Measurements from ENCODE around the gene EFR3B. TPM values are rescaled to one million over a fixed set of nuclear protein-coding genes. Genes with fewer than 3 reads are reported as not detected.

Gene EFR3B
- total and polyA plus RNA-seq, 2 of the 13 experiments (the other 11 are each of a cell fraction or from before 2014, with no cell fraction given), result 0.42 TPM

DNA sequence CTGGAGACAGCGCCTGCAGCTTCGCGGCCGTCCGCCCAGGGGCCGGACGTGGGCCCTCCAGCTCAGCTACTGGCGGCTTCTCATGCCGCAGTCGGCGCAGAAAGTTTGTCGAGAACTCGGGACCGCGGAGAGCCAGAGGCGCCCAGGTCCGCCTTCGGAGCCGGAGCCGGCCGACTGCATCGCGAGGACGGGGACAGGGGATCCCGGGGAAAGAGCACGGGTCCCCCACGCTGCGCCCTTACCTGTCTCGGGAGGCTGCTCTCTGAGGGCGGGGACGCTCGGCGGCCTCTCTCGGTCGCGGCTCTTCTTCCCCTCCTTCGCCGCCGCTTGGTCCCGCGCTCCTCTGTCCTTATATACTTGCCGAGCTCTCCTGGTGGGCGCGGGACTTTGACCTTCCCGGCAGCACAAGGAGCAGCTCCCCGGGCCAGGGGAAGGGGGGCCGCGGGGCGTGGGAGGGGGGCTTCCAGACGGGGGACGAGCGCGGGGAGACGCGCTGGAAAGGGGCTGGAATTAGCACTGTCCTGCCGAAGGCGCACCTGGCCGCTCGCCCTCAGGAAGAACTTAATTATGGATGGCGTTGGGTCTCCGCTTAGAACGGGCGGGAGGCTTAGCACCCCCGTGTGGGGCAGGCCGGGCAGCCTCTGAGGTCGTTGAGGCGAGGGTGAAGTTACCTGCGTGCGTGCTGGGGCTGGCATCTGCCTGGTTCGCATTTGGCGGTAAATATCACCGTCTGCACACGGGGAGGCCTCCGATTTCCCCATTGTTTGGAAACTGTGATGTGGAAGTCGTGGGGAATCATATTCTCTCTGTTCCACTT is 126.6 kb downstream of the EFR3B start, which contains the start of gene POMC:
Gene POMC, minus strand, starts transcription at position 325 of the 817 bp plus-strand sequence. CDS start 3,808 bp downstream, outside the sequence.
- 5% methylated on average over 31 of the region's 75 CpGs for WGBS (ENCODE audit: low lambda C conversion rate)
- DNase-seq (ENCODE audit: low spot score) (no peak), FAIRE-seq (no peak), ATAC-seq (peak; percentile 78)
- Histone ChIP-seq H3K9me3 (ENCODE audit: low read length) (no peaks in the 10 kb centered on the region), H3K27ac (ENCODE audit: extremely low read length, insufficient read depth, low read length) (no peak within 1 kb of the TSS), H3K36me3 (replicated peaks in 1 of 2; ENCODE audit: control insufficient read depth in 1 of 2, insufficient read depth in 2 of 2, low read length in 2 of 2) (no peaks in the 10 kb centered on the region), H3K9ac (ENCODE audit: insufficient read depth, low read depth, low read length) (no peak within 1 kb of the TSS), H3K4me2 (ENCODE audit: low read depth, low read length) (peak within 1 kb of the TSS; percentile 74), H2AFZ (ENCODE audit: low read length) (no peak within 1 kb of the TSS), H3K4me3 (replicated peaks in 1 of 3; ENCODE audit: insufficient read depth in 1 of 3, low read depth in 2 of 3, low read length in 3 of 3) (peak within 1 kb of the TSS; percentile 31 to 69 (median 39); a peak in 5 of 6 replicates), H4K20me1 (ENCODE audit: insufficient read depth, low read length) (no peaks in the 10 kb centered on the region), H3K4me1 (ENCODE audit: insufficient read depth, low read length) (peaks cover 14% of the 10 kb centered on the region), H3K79me2 (ENCODE audit: insufficient read depth, low read length) (no peaks in the 10 kb centered on the region), H3K27me3 (ENCODE audit: control insufficient read depth in 1 of 2, insufficient read depth in 2 of 2, low read length in 2 of 2) (peaks cover 10 to 66% of the 10 kb centered on the region in 2 experiments)
- no TSS peak for BruUV-seq (replicated peaks)
- intact Hi-C loops (cut with micrococcal nuclease; ENCODE audit: unreplicated experiment), result no loop called here
- POLR2A ChIA-PET, result no interaction called here
- in situ Hi-C loops (cut with HindIII; ENCODE audit: extremely low pct_ligation_motif_present, low pct_unique_long_range_greater_than_20kb), result no loop called here
- CTCF ChIA-PET (ENCODE audit: low intra/inter-chr PET ratio, low total read pairs), result no interaction called here
- TF ChIP-seq EZH2 (conservative IDR thresholded peaks at IDR 0.05; ENCODE audit: low read depth, low read length) (no peak), BRD4 (CRISPR knock-in tag; IDR thresholded peaks at IDR 0.05) (no peak), ZNF460 (CRISPR knock-in tag; IDR thresholded peaks at IDR 0.05; ENCODE audit: borderline replicate concordance) (no peak), KLF11 (CRISPR knock-in tag; IDR thresholded peaks at IDR 0.05) (no peak), GMEB2 (CRISPR knock-in tag; IDR thresholded peaks at IDR 0.05; ENCODE audit: low read depth) (no peak), UBTF (CRISPR knock-in tag; IDR thresholded peaks at IDR 0.05) (0 out of 2 replicates have a peak, but pooled peaks have one; percentile 43), SNRNP70 (IDR thresholded peaks at IDR 0.05; ENCODE audit: low read depth, low read length) (no peak), IKZF1 (IDR thresholded peaks at IDR 0.05) (no peak), HNRNPLL (IDR thresholded peaks at IDR 0.05; ENCODE audit: low read depth, low read length, poor library complexity, severe bottlenecking) (peak; percentile 86), ZNF251 (CRISPR knock-in tag; IDR thresholded peaks at IDR 0.05) (no peak)
- TF ChIP-seq, protein P1, sequence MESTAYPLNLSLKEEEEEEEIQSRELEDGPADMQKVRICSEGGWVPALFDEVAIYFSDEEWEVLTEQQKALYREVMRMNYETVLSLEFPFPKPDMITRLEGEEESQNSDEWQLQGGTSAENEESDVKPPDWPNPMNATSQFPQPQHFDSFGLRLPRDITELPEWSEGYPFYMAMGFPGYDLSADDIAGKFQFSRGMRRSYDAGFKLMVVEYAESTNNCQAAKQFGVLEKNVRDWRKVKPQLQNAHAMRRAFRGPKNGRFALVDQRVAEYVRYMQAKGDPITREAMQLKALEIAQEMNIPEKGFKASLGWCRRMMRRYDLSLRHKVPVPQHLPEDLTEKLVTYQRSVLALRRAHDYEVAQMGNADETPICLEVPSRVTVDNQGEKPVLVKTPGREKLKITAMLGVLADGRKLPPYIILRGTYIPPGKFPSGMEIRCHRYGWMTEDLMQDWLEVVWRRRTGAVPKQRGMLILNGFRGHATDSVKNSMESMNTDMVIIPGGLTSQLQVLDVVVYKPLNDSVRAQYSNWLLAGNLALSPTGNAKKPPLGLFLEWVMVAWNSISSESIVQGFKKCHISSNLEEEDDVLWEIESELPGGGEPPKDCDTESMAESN (CRISPR knock-in tag; conservative IDR thresholded peaks at IDR 0.05), result 0 out of 2 replicates have a peak, but pooled peaks have one; percentile 42
